M059J (cell line): ENCODE measurements around the gene PPP1R1A. TPM values are rescaled to one million over a fixed set of nuclear protein-coding genes. Genes with fewer than 3 reads are reported as not detected.

Experiments
- DNase-seq: peaks from one replicate; pipeline ENCODE4 v3.0.0-alpha.2; 2012; ENCODE audit warnings: low read depth
- total RNA-seq: library from RNA; depleted of rRNA; stranded (reverse); fragments of >200 nt; shearing (Covaris generic); gene quantifications from 2 replicates; pipeline ENCODE4 v1.2.3, GENCODE V29; 2014; rRNA removed

Gene PPP1R1A
- total RNA-seq, 1 experiment from 2014 or later, result not detected

GRCh38 chr12:54535474-54535873, 53.0 kb downstream of the PPP1R1A start:
- no peak for DNase-seq

- DNase-seq, result no peak
Observed at GRCh38 chr12:54529581-54529980, 58.9 kb downstream of the PPP1R1A start.

Other genes starting within 250 kb of the PPP1R1A start
- not detected in 2 replicates for gene GPR84, start 224.2 kb downstream of the PPP1R1A start, total RNA-seq
- 0.71 and 4.6 TPM in 2 replicates for gene ZNF385A, start 203.9 kb downstream of the PPP1R1A start, total RNA-seq
- 419 and 625 TPM in 2 replicates for gene ITGA5, start 169.4 kb downstream of the PPP1R1A start, total RNA-seq
- gene GTSF1, start 115.1 kb downstream of the PPP1R1A start, total RNA-seq, result not detected in 2 replicates
- gene NCKAP1L, start 90.9 kb downstream of the PPP1R1A start, total RNA-seq, result 0.07 and 0.10 TPM in 2 replicates
- not detected in 2 replicates for gene PDE1B, start 39.1 kb downstream of the PPP1R1A start, total RNA-seq
- gene LACRT, start 46.2 kb upstream of the PPP1R1A start, total RNA-seq, result not detected in 2 replicates
- not detected in 2 replicates for gene DCD, start 59.7 kb upstream of the PPP1R1A start, total RNA-seq